OCI-LY1 (cell line): ENCODE results near the gene SF3B1.

Experiments used
- H2AFZ ChIP-seq: fragments of 200-600 bp; sonication (generic), shearing (Covaris generic); 2 replicates; pipeline ENCODE4 v1.6.0; 2014; ENCODE audit warnings: antibody characterized with exemption, mild to moderate bottlenecking, low read length
- H3F3A ChIP-seq: fragments of 200-600 bp; sonication (generic), shearing (Covaris generic); 2 replicates; pipeline ENCODE4 v1.6.0; 2014; ENCODE audit warnings: mild to moderate bottlenecking, antibody characterized with exemption, low read length, moderate library complexity; ENCODE audit not compliant: insufficient read depth
- H3K27ac ChIP-seq: fragments of 200-600 bp; sonication (generic); 2 replicates; pipeline ENCODE4 v1.5.1; 2014; ENCODE audit warnings: low read length, mixed run types, mild to moderate bottlenecking, low read depth; ENCODE audit not compliant: poor library complexity, severe bottlenecking
- H3K27me3 ChIP-seq: fragments of 200-600 bp; sonication (generic); 2 replicates; pipeline ENCODE4 v1.6.0; 2014; ENCODE audit warnings: antibody characterized with exemption, mild to moderate bottlenecking, low read length, moderate library complexity; ENCODE audit not compliant: insufficient read depth
- H3K36me3 ChIP-seq: fragments of 200-600 bp; sonication (generic); 2 replicates; pipeline ENCODE4 v1.6.1; 2014; ENCODE audit warnings: mild to moderate bottlenecking, antibody characterized with exemption, low read length, moderate library complexity, mixed read lengths; ENCODE audit not compliant: insufficient read depth
- H3K4me1 ChIP-seq: fragments of 200-600 bp; sonication (generic); 2 replicates; pipeline ENCODE4 v1.5.1; 2014; ENCODE audit warnings: mild to moderate bottlenecking, low read length, moderate library complexity; ENCODE audit not compliant: insufficient read depth, severe bottlenecking
- H3K4me2 ChIP-seq: fragments of 200-600 bp; sonication (generic), shearing (Covaris generic); 2 replicates; pipeline ENCODE4 v1.6.1; 2014; ENCODE audit warnings: low read length
- H3K4me3 ChIP-seq: fragments of 200-600 bp; sonication (generic); 2 replicates; pipeline ENCODE4 v1.5.1; 2014; ENCODE audit warnings: low read length, low read depth, mild to moderate bottlenecking, mixed read lengths; ENCODE audit not compliant: poor library complexity, severe bottlenecking
- H3K79me2 ChIP-seq: fragments of 200-600 bp; shearing (Covaris generic); 2 replicates; pipeline ENCODE4 v1.6.1; 2016; ENCODE audit warnings: mixed run types, low read length, mixed read lengths; ENCODE audit not compliant: insufficient read depth
- H3K9ac ChIP-seq: fragments of 200-600 bp; sonication (generic), shearing (Covaris generic); 2 replicates; pipeline ENCODE4 v1.6.1; 2014; ENCODE audit warnings: mild to moderate bottlenecking, low read length, mixed read lengths
- H3K9me2 ChIP-seq: fragments of 200-600 bp; sonication (generic), shearing (Covaris generic); 2 replicates; pipeline ENCODE4 v1.6.1; 2014; ENCODE audit warnings: low read depth, mild to moderate bottlenecking, low read length, mixed read lengths
- H3K9me3 ChIP-seq: fragments of 200-600 bp; shearing (Covaris generic); 2 replicates; pipeline ENCODE4 v1.6.1; 2014; ENCODE audit warnings: low read length, mixed read lengths
- H4K20me1 ChIP-seq: fragments of 200-600 bp; sonication (generic), shearing (Covaris generic); 2 replicates; pipeline ENCODE4 v1.6.0; 2016; ENCODE audit warnings: mild to moderate bottlenecking, low read length; ENCODE audit not compliant: insufficient read depth
- EZH2 ChIP-seq: fragments of 200-600 bp; sonication (generic), shearing (Covaris generic); IDR thresholded peaks from 2 replicates; pipeline ENCODE4 v1.8.0; 2017; ENCODE audit warnings: borderline replicate concordance, mixed run types, mild to moderate bottlenecking, antibody characterized with exemption, low read length, moderate library complexity, mixed read lengths
- TF ChIP-seq, protein P1 (sequence below): fragments of 200-600 bp; sonication (generic), shearing (Covaris generic); IDR thresholded peaks from 2 replicates; pipeline ENCODE4 v1.5.1; 2017; ENCODE audit warnings: mild to moderate bottlenecking, antibody characterized with exemption, low read length, moderate library complexity, mixed read lengths

The SF3B1 gene

DNA sequence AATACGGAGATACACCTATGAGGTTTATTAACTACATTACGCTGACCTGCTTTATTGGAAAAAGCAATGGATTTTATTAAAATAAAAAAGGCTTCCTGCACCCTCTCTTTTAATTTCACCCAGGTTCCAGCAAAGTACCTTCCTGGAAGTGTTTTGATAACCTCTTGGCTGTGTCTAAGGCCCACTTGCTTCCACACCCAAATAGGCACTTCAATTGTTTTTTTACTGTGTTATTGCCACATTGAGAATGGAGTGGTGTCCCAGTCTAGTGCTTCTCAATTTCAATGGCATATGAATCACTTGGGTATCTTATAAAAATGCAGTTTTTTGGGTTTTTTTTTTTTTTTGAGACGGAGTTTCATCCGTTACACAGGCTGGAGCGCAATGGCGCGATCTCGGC, 47.6 kb downstream of the SF3B1 start:
- no peak overlapping the region for H3K9ac ChIP-seq
- no peak overlapping the region for H3K4me2 ChIP-seq
- no peak overlapping the region for H2AFZ ChIP-seq
- H3K27ac ChIP-seq, result no peak overlapping the region
- H3K79me2 ChIP-seq, result no peaks in the 10 kb centered on the region
- peaks cover 17% of the 10 kb centered on the region for H3K36me3 ChIP-seq
- H3F3A ChIP-seq, result no peaks in the 10 kb centered on the region
- H3K9me3 ChIP-seq, result no peaks in the 10 kb centered on the region
- H3K4me1 ChIP-seq, result no peaks in the 10 kb centered on the region
- H3K4me3 ChIP-seq, result no peak overlapping the region
- no peak for TF ChIP-seq EZH2
- TF ChIP-seq, protein P1, sequence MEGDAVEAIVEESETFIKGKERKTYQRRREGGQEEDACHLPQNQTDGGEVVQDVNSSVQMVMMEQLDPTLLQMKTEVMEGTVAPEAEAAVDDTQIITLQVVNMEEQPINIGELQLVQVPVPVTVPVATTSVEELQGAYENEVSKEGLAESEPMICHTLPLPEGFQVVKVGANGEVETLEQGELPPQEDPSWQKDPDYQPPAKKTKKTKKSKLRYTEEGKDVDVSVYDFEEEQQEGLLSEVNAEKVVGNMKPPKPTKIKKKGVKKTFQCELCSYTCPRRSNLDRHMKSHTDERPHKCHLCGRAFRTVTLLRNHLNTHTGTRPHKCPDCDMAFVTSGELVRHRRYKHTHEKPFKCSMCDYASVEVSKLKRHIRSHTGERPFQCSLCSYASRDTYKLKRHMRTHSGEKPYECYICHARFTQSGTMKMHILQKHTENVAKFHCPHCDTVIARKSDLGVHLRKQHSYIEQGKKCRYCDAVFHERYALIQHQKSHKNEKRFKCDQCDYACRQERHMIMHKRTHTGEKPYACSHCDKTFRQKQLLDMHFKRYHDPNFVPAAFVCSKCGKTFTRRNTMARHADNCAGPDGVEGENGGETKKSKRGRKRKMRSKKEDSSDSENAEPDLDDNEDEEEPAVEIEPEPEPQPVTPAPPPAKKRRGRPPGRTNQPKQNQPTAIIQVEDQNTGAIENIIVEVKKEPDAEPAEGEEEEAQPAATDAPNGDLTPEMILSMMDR, result no peak
- no peaks in the 10 kb centered on the region for H3K27me3 ChIP-seq
- no peaks in the 10 kb centered on the region for H4K20me1 ChIP-seq
- no peaks in the 10 kb centered on the region for H3K9me2 ChIP-seq

GRCh38 chr2:197386242-197386641, 48.6 kb downstream of the SF3B1 start:
- no peaks in the 10 kb centered on the region for H4K20me1 ChIP-seq
- H3K4me2 ChIP-seq, result no peak overlapping the region
- H3K9me3 ChIP-seq, result no peaks in the 10 kb centered on the region
- no peaks in the 10 kb centered on the region for H3F3A ChIP-seq
- no peaks in the 10 kb centered on the region for H3K9me2 ChIP-seq
- H3K4me1 ChIP-seq, result no peaks in the 10 kb centered on the region
- no peak for TF ChIP-seq EZH2
- TF ChIP-seq, protein P1, result no peak
- H3K4me3 ChIP-seq, result no peak overlapping the region
- no peak overlapping the region for H3K27ac ChIP-seq
- no peak overlapping the region for H3K9ac ChIP-seq
- H3K27me3 ChIP-seq, result no peaks in the 10 kb centered on the region
- no peaks in the 10 kb centered on the region for H3K79me2 ChIP-seq
- H3K36me3 ChIP-seq, result peaks cover 8% of the 10 kb centered on the region; the same call in 1 of the 2 replicates
- H2AFZ ChIP-seq, result no peak overlapping the region

GRCh38 chr2:197383825-197384224, 51.0 kb downstream of the SF3B1 start:
- Histone ChIP-seq H3K27ac (no peak overlapping the region), H3F3A (no peaks in the 10 kb centered on the region), H3K79me2 (no peaks in the 10 kb centered on the region), H3K4me2 (no peak overlapping the region), H4K20me1 (no peaks in the 10 kb centered on the region), H3K36me3 (no peaks in the 10 kb centered on the region), H3K4me1 (peaks cover 2% of the 10 kb centered on the region), H2AFZ (no peak overlapping the region), H3K9ac (no peak overlapping the region), H3K27me3 (no peaks in the 10 kb centered on the region), H3K9me2 (no peaks in the 10 kb centered on the region), H3K4me3 (no peak overlapping the region), H3K9me3 (no peaks in the 10 kb centered on the region)
- TF ChIP-seq, protein P1, result peak; percentile 15; the same call in 1 of the 2 replicates
- no peak for TF ChIP-seq EZH2
